ENCODE results near the gene CACNA1B.

CACNA1B gene

GRCh38 chr9:138053321-138053868 lies 175.8 kb downstream of the CACNA1B start:
- no peak for DNase-seq (ENCODE audit: low read depth in 2 of 2)

DNA sequence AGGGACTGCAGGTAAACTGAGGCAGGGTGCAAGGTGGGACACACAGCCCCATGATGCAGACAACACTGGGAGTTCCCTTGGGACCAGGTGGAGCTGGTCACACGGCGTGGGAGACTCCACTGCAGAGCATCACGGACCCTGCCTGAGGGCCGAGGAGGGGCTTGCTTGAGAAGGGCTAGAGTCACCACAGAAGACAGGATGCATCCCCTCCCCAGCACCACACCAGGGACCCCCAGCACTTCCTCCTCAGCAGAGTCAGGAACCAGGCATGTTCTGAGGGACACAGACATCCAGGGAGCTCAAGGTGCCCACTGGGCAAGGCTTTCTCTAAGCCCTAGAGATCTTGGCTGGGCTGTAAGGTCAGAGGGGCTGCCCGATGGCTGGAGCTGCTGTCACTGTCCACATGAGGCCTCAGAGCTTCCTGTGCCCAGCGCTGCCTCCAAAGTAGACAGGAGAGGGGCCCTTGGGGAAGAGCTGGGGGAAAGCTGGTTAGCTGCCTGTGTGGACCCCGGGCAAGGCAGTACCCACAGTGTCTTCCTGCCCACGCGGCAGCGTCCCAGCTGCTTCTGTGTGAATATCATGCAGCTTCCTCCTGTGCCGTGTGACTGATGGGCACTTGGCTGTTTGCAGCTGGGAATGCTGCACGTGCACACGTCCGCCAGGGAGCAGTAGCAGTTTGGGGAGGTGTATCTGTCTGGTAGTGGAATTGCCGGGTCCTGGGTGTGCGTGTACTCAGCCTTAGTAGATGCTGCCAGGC lies 176.6 kb downstream of the CACNA1B start:
- no peak for DNase-seq (ENCODE audit: low read depth in 2 of 2)

GRCh38 chr9:138057726-138058125 lies 180.1 kb downstream of the CACNA1B start:
- DNase-seq (ENCODE audit: low read depth in 2 of 2), result no peak

GRCh38 chr9:138058181-138058580 lies 180.6 kb downstream of the CACNA1B start:
- DNase-seq (ENCODE audit: low read depth in 2 of 2), result no peak

DNA sequence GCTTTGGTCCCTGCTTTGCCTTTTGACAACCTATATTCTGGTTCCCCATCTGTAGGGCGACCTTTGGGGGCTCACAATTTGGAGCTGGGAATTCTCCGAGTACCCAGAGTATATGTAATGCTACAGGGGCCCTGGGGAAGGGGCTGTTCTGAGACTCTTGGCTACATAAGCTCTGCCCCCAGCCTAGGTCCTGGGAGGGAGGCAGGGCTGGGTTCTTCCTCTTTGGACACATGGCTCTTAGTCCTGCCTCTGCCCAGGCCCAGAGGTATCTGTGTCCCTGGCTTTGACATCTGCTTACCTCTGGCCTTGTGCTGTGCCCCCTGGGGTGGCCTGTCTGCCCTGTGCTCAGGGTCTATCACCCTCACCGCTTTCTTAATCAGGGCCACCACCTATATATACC lies 181.6 kb downstream of the CACNA1B start:
- DNase-seq (ENCODE audit: low read depth in 2 of 2), result no peak

GRCh38 chr9:138060365-138060764 lies 182.8 kb downstream of the CACNA1B start:
- no peak for DNase-seq (ENCODE audit: low read depth in 2 of 2)

GRCh38 chr9:138060881-138061280 lies 183.3 kb downstream of the CACNA1B start:
- DNase-seq (ENCODE audit: low read depth in 2 of 2), result no peak

DNA sequence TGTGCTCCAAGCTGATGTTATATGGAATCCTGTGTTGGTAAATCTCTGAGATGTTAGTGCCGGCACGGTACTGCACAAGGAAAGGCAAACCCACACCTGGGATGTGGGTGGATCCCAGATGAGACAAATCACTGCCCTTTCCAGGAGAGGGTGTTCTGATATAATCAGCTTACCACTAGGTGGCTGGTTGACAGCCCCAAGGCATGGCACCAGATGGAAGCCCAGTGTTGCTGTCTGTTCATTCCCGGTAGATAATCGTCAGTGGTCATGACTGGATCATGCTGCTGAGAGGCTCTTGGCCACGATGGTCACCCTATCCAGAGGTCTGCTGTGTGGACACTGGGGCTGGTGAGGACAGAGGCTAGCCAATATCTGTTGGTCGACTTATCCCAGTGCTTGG lies 184.0 kb downstream of the CACNA1B start:
- no peak for DNase-seq (ENCODE audit: low read depth in 2 of 2)

DNA sequence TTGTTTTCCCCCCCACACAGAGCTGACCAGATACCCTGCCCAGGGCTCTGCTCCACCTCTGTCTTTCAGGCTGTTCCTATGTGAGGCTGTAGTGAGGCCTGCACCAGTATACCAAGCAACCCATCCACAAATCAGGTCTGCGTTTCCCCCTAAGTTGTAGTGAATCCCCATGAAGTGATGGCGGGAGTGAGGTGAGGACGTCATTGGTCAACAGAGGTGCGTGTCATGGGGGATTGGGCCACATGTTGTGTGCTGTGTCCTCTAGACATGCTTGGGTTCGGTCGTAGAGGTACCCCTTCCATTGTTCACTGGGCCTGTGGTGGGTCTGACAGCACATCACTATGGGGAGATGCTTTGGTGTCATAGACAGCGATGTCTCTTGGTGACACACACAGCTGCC lies 184.6 kb downstream of the CACNA1B start:
- no peak for DNase-seq (ENCODE audit: low read depth in 2 of 2)

DNA sequence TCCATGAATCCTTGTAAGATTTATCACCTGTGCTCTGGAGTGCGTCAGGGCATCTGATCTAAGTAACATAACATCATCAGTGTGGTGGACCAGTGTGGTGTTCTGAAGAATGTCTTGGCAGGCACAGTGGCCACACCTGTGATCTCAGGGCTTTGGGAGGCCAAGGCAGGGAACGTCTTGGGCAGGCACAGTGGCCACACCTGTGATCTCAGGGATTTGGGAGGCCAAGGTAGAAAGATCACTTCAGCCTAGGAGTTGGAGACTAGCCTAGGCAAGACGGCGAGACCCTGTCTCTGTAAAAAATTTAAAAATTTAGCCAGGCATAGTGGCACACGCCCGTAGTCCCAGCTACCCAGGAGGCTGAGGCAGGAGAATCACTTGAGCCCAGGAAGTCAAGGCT lies 185.5 kb downstream of the CACNA1B start:
- DNase-seq (ENCODE audit: low read depth in 2 of 2), result no peak

DNA sequence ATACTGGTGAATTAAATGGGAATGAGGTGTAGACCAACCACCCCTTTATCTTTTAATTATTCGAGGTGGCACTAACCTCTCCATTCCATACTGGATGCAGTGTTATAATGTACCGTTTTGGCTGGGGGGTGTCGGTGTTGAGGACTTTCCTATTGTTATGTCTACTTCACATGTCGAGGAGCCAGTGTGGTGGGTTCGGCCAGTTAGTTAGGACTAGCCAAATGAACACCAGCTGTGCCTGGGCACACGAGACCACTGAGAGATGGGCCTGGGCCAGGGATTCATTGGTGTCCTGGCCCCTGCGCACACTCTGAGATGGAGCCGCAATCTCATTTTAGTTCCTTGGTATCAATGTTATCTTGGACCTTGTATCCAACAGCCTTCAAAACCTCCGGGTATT lies 186.2 kb downstream of the CACNA1B start:
- no peak for DNase-seq (ENCODE audit: low read depth in 2 of 2)

GRCh38 chr9:138064547-138064946 lies 187.0 kb downstream of the CACNA1B start:
- no peak for DNase-seq (ENCODE audit: low read depth in 2 of 2)

DNA sequence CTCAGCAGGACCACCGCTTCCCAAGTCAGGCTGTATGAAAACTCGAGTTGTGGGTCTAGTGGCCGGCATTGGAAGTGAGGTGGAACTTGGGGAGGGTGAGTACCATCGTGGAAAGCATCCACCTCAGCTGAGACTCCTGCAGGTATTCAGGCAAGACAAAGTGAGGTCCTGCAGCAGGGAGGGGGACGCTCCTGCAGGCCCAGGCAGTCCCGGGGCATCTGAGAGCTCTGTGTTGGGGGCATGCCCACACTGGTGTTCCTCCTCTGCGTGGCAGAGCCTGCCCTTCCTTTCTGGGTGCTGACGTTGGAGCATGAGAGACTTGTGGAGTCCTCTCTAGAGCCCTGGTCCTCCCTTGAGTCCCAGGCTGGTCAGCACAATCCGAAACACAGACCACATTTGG lies 187.7 kb downstream of the CACNA1B start:
- no peak for DNase-seq (ENCODE audit: low read depth in 2 of 2)

GRCh38 chr9:138066049-138066448 lies 188.5 kb downstream of the CACNA1B start:
- no peak for DNase-seq (ENCODE audit: low read depth in 2 of 2)

- no peak for DNase-seq (ENCODE audit: low read depth in 2 of 2)
These were observed 190.2 kb downstream of the CACNA1B start for GRCh38 chr9:138067613-138068367.

- DNase-seq (ENCODE audit: low read depth in 2 of 2), result no peak
These were observed 191.0 kb downstream of the CACNA1B start for GRCh38 chr9:138068601-138069035.

GRCh38 chr9:138069731-138070456 lies 192.3 kb downstream of the CACNA1B start:
- DNase-seq (ENCODE audit: low read depth in 2 of 2), result no peak

DNA sequence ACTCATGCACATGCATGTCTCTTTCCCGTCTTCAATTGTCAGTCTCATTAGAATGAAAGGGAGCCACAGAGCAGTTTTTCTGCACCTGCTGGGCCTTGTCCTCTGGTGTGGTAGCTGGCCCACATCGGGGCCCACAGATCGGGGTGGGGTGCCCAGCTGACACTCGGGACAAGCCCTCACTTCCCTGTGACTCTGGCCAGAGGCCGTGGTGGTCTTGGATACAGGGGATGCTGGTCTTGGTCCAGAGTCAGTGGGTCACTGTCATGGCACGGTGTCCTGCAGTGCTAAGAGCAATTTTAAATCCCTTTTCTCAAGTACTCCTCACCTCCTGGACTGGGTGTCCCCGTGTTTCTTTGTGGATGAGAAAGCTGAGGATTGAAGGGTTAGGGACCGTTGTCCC lies 193.2 kb downstream of the CACNA1B start:
- DNase-seq (ENCODE audit: low read depth in 2 of 2), result no peak

GRCh38 chr9:138071292-138071691 lies 193.7 kb downstream of the CACNA1B start:
- no peak for DNase-seq (ENCODE audit: low read depth in 2 of 2)

GRCh38 chr9:138071731-138072130 lies 194.1 kb downstream of the CACNA1B start:
- no peak for DNase-seq (ENCODE audit: low read depth in 2 of 2)

- no peak for DNase-seq (ENCODE audit: low read depth in 2 of 2)
These were observed 194.7 kb downstream of the CACNA1B start for GRCh38 chr9:138072161-138072842.

GRCh38 chr9:138072897-138073296 lies 195.3 kb downstream of the CACNA1B start:
- no peak for DNase-seq (ENCODE audit: low read depth in 2 of 2)

All from stimulated activated CD8-positive, alpha-beta memory T cell treated with anti-CD3 and anti-CD28 coated beads, Interleukin-15, amount 100 ng/mL, for 48 hours (primary cell).